Subcutaneous abdominal adipose tissue (tissue), 5 donors: Measurements from ENCODE around the gene MASTL.

Experiments used
- H3K27ac ChIP-seq: one replicate; pipeline ENCODE4 v1.7.0; 2013; ENCODE audit warnings: low read depth, mild to moderate bottlenecking, inconsistent platforms, low read length, moderate library complexity
- H3K27me3 ChIP-seq, 5 donors: one replicate each; pipeline ENCODE4 v1.7.0; 2013; ENCODE audit warnings: low read length in 5 of 5, inconsistent platforms in 1 of 5; ENCODE audit not compliant: control insufficient read depth in 5 of 5, insufficient read depth in 4 of 5
- H3K36me3 ChIP-seq, 5 donors: one replicate each; pipeline ENCODE4 v1.7.0; 2013; ENCODE audit warnings: low read length in 5 of 5; ENCODE audit not compliant: control insufficient read depth in 5 of 5, insufficient read depth in 5 of 5
- H3K4me1 ChIP-seq, 5 donors: one replicate each; pipeline ENCODE4 v1.7.0; 2013; ENCODE audit warnings: low read length in 5 of 5, mild to moderate bottlenecking in 3 of 5, moderate library complexity in 1 of 5; ENCODE audit not compliant: control insufficient read depth in 5 of 5, insufficient read depth in 5 of 5
- H3K4me3 ChIP-seq, 5 donors: one replicate each; pipeline ENCODE4 v1.7.0; 2013; ENCODE audit warnings: low read length in 5 of 5, low read depth in 1 of 5
- H3K9ac ChIP-seq, 5 donors: one replicate each; pipeline ENCODE4 v1.7.0; 2013; ENCODE audit warnings: low read length in 5 of 5, mild to moderate bottlenecking in 4 of 5, moderate library complexity in 3 of 5
- H3K9me3 ChIP-seq, 5 donors: one replicate each; pipeline ENCODE4 v1.7.0; 2013; ENCODE audit warnings: low read length in 5 of 5; ENCODE audit not compliant: control insufficient read depth in 5 of 5
- donor health status: healthy.
- donor health status: healthy.
- donor health status: healthy.
- donor health status: healthy.
- donor health status: healthy.

The MASTL gene

DNA sequence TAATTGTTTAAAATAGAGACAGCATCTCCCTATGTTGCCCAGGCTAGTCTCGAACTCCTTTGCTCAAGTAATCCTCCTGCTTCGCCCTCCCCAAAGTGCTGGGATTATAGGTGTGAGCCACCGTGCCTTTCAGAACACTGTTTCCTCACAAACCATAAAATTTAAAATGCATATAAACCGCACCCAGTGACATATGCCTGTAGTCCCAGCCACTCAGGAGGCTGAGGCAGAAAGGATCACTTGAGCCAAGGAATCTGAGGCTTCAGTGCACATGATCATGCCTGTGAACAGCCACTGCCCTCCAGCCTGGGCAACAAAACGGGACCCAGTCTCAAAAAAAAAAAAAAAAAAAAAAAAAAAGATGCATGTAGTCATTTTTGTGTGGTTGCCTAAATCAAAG, 48.7 kb downstream of the MASTL start:
- no peaks in the 10 kb centered on the region for H3K4me1 ChIP-seq
- no peak overlapping the region for H3K4me3 ChIP-seq
- no peak overlapping the region for H3K27ac ChIP-seq
- H3K36me3 ChIP-seq: peaks cover 21 to 83% (median 69%) of the 10 kb centered on the region in 5 donors
- H3K27me3 ChIP-seq: no peaks in the 10 kb centered on the region
- H3K9ac ChIP-seq: no peak overlapping the region
- H3K9me3 ChIP-seq: no peaks in the 10 kb centered on the region

GRCh38 chr10:27207350-27207749, 52.2 kb downstream of the MASTL start:
- no peak overlapping the region for H3K27ac ChIP-seq
- H3K27me3 ChIP-seq: no peaks in the 10 kb centered on the region
- H3K4me1 ChIP-seq: no peaks in the 10 kb centered on the region
- H3K36me3 ChIP-seq: peaks cover 24 to 88% (median 76%) of the 10 kb centered on the region in 5 donors
- H3K9me3 ChIP-seq: no peaks in the 10 kb centered on the region
- H3K4me3 ChIP-seq: no peak overlapping the region
- H3K9ac ChIP-seq: no peak overlapping the region

DNA sequence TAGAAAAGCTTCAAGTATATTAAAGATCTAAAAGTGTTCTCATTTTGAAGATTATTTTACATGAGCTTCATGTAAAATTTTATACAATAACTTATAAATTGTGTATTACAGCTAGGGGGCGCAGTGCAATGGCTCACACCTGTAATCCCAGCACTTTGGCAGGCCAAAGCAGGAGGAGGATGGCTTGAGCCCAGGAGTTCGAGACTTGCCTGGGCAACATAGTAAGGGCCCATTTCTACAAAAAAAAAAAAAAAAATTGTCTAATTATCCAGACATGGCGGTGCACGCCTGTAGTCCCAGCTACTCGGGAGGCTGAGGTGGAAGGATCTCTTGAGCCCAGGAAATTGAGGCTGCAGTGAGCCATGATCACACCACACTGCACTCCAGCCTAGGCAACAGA, 68.8 kb downstream of the MASTL start:
- H3K9ac ChIP-seq: no peak overlapping the region
- H3K4me3 ChIP-seq: no peak overlapping the region
- H3K27ac ChIP-seq: no peak overlapping the region
- H3K36me3 ChIP-seq: peaks cover 25 to 42% (median 30%) of the 10 kb centered on the region in 5 donors
- H3K4me1 ChIP-seq: peaks cover 0 to 2% (median 0%) of the 10 kb centered on the region in 5 donors
- H3K9me3 ChIP-seq: no peaks in the 10 kb centered on the region
- no peaks in the 10 kb centered on the region for H3K27me3 ChIP-seq

- H3K4me1 ChIP-seq: peaks cover 0 to 2% (median 0%) of the 10 kb centered on the region in 5 donors
- H3K27ac ChIP-seq: no peak overlapping the region
- H3K36me3 ChIP-seq: peaks cover 17 to 37% (median 22%) of the 10 kb centered on the region in 5 donors
- no peaks in the 10 kb centered on the region for H3K9me3 ChIP-seq
- H3K9ac ChIP-seq: no peak overlapping the region
- no peaks in the 10 kb centered on the region for H3K27me3 ChIP-seq
- no peak overlapping the region for H3K4me3 ChIP-seq
These were observed 69.9 kb downstream of the MASTL start for GRCh38 chr10:27225011-27225590.

- Histone ChIP-seq H3K4me1 (peaks cover 0 to 2% (median 0%) of the 10 kb centered on the region in 5 donors), H3K9me3 (no peaks in the 10 kb centered on the region), H3K9ac (peak overlapping the region in 1 of 5 donors; percentile 33), H3K4me3 (no peak overlapping the region), H3K36me3 (peaks cover 11 to 38% (median 20%) of the 10 kb centered on the region in 5 donors), H3K27me3 (no peaks in the 10 kb centered on the region), H3K27ac (no peak overlapping the region)
These were observed 70.6 kb downstream of the MASTL start for GRCh38 chr10:27225642-27226257.

GRCh38 chr10:27230022-27230421, 74.9 kb downstream of the MASTL start:
- Histone ChIP-seq H3K9me3 (no peaks in the 10 kb centered on the region), H3K36me3 (peaks cover 13 to 33% (median 19%) of the 10 kb centered on the region in 5 donors), H3K4me3 (no peak overlapping the region), H3K9ac (no peak overlapping the region), H3K4me1 (no peaks in the 10 kb centered on the region), H3K27me3 (no peaks in the 10 kb centered on the region), H3K27ac (no peak overlapping the region)

- H3K9ac ChIP-seq: no peak overlapping the region
- H3K27ac ChIP-seq: no peak overlapping the region
These were observed 80.6 kb downstream of the MASTL start for GRCh38 chr10:27235706-27236105.

More at GRCh38 chr10:27235706-27236105, 80.6 kb downstream of the MASTL start:
- Histone ChIP-seq H3K4me1 (peaks cover 2 to 16% (median 5%) of the 10 kb centered on the region in 5 donors), H3K4me3 (no peak overlapping the region), H3K9me3 (no peaks in the 10 kb centered on the region), H3K27me3 (no peaks in the 10 kb centered on the region), H3K36me3 (peaks cover 9 to 18% (median 11%) of the 10 kb centered on the region in 5 donors)
